Esophagus squamous epithelium (tissue), 4 donors: Measurements from ENCODE around the gene SLC38A4.

Experiments used
- CTCF ChIP-seq, 6 experiments: fragments of 450-650 bp in 4 of 6; fragments of 200-600 bp in 2 of 6; sonication (generic) in 2 of 6; IDR thresholded peaks; one replicate each; pipeline ENCODE4 v1.5.1; 2016 to 2019; ENCODE audit warnings: antibody characterized with exemption in 6 of 6, mild to moderate bottlenecking in 4 of 6, moderate library complexity in 4 of 6
- POLR2A ChIP-seq, 4 donors: fragments of 450-650 bp; IDR thresholded peaks; one replicate each; pipeline ENCODE4 v1.6.1; 2017; ENCODE audit warnings: antibody characterized with exemption in 4 of 4, mild to moderate bottlenecking in 4 of 4, moderate library complexity in 3 of 4

GRCh38 chr12:46841891-46842290 lies 16.1 kb upstream of the SLC38A4 start:
- TF ChIP-seq CTCF (IDR thresholded peaks at IDR 0.05) (no peak), POLR2A (IDR thresholded peaks at IDR 0.05) (no peak)
